Mucosa of gallbladder (tissue), 1 donor: ENCODE results near the gene SLC12A2. TPM values are rescaled to one million over a fixed set of nuclear protein-coding genes. Genes with fewer than 3 reads are reported as not detected.

Experiments
- DNase-seq: peaks from one replicate; pipeline ENCODE4 v3.0.0-alpha.2; 2020; ENCODE audit warnings: low spot score
- total RNA-seq: library from RNA; stranded (reverse); gene quantifications from one replicate; pipeline ENCODE4 v1.2.1, GENCODE V29; 2021
- donor health status: DM: no; HTN: no; CAD: no.

Gene SLC12A2
- total RNA-seq, 1 donor from 2014 or later = 340 TPM

- no peak for DNase-seq
Measured at GRCh38 chr5:128169401-128170017, 85.9 kb downstream of the SLC12A2 start.

GRCh38 chr5:128172102-128172501 is 88.5 kb downstream of the SLC12A2 start:
- no peak for DNase-seq

- no peak for DNase-seq
Measured at GRCh38 chr5:128174951-128175350, 91.4 kb downstream of the SLC12A2 start.

- DNase-seq = no peak
Measured at GRCh38 chr5:128192368-128192767, 108.8 kb downstream of the SLC12A2 start.

- DNase-seq = no peak
Measured at GRCh38 chr5:128193665-128194390, 110.3 kb downstream of the SLC12A2 start.

GRCh38 chr5:128195316-128195715 is 111.8 kb downstream of the SLC12A2 start:
- no peak for DNase-seq

- DNase-seq = no peak
Measured at GRCh38 chr5:128196080-128196479, 112.5 kb downstream of the SLC12A2 start.

- no peak for DNase-seq
Measured at GRCh38 chr5:128196791-128197190, 113.2 kb downstream of the SLC12A2 start.

GRCh38 chr5:128197896-128198522 is 114.4 kb downstream of the SLC12A2 start:
- no peak for DNase-seq

- DNase-seq = peak; percentile 50
Measured at GRCh38 chr5:128199104-128199503, 115.5 kb downstream of the SLC12A2 start.

- no peak for DNase-seq
Measured at GRCh38 chr5:128199611-128200010, 116.0 kb downstream of the SLC12A2 start.

- peak; percentile 86 for DNase-seq
Measured at GRCh38 chr5:128201065-128201926, 117.7 kb downstream of the SLC12A2 start.

- no peak for DNase-seq
Measured at GRCh38 chr5:128202320-128202719, 118.8 kb downstream of the SLC12A2 start.

- no peak for DNase-seq
Measured at GRCh38 chr5:128208436-128208835, 124.9 kb downstream of the SLC12A2 start.

GRCh38 chr5:128212191-128212806 is 128.7 kb downstream of the SLC12A2 start:
- DNase-seq = no peak

- peak; percentile 56 for DNase-seq
Measured at GRCh38 chr5:128213340-128213739, 129.8 kb downstream of the SLC12A2 start.

GRCh38 chr5:128213833-128214232 is 130.3 kb downstream of the SLC12A2 start:
- no peak for DNase-seq

- no peak for DNase-seq
Measured at GRCh38 chr5:128216285-128216684, 132.7 kb downstream of the SLC12A2 start.

- DNase-seq = no peak
Measured at GRCh38 chr5:128216860-128217531, 133.4 kb downstream of the SLC12A2 start.

GRCh38 chr5:128220841-128221240 is 137.3 kb downstream of the SLC12A2 start:
- no peak for DNase-seq

- no peak for DNase-seq
Measured at GRCh38 chr5:128224336-128224735, 140.8 kb downstream of the SLC12A2 start.
